H1 (cell line): ENCODE results near the gene KCNMB2. TPM values are rescaled to one million over a fixed set of nuclear protein-coding genes. Genes with fewer than 3 reads are reported as not detected.

Experiments
- CHD7 ChIP-seq: fragments of 300-600 bp; sonication (generic); IDR thresholded peaks from 2 replicates; pipeline ENCODE4 v1.7.1; 2012; ENCODE audit warnings: low read length, moderate library complexity, mild to moderate bottlenecking, inconsistent platforms; ENCODE audit not compliant: insufficient replicate concordance
- polyA plus RNA-seq, 7 experiments: library from polyadenylated mRNA; depleted of rRNA in 3 of 7; stranded (reverse) in 5 of 7; unstranded in 2 of 7; fragments of >200 nt in 5 of 7; fragments of 200-250 nt in 2 of 7; gene quantifications; 1 replicate in 5 of 7; 2 replicates in 1 of 7; 4 replicates in 1 of 7; pipeline versions ENCODE4 v1.2.1 to v1.2.3, GENCODE V29; 2011 to 2013; ENCODE audit warnings: missing spikeins in 2 of 7, mixed read lengths in 2 of 7
- total RNA-seq: library from RNA; stranded (reverse); fragmentation: NEBNext Ultra II Directional; extraction: Animal tissue kit (Norgen Biotek cat#: 25700); gene quantifications from 2 replicates; pipeline ENCODE4 v1.2.1, GENCODE V29; 2021
- TF ChIP-seq, protein P1 (sequence below): IDR thresholded peaks from 2 replicates; pipeline ENCODE4 v1.6.1; 2012; ENCODE audit warnings: inconsistent platforms

KCNMB2 gene
- total and polyA plus RNA-seq, 2 of the 8 experiments (the other 6 are each of a cell fraction or from before 2014, with no cell fraction given): not detected

DNA sequence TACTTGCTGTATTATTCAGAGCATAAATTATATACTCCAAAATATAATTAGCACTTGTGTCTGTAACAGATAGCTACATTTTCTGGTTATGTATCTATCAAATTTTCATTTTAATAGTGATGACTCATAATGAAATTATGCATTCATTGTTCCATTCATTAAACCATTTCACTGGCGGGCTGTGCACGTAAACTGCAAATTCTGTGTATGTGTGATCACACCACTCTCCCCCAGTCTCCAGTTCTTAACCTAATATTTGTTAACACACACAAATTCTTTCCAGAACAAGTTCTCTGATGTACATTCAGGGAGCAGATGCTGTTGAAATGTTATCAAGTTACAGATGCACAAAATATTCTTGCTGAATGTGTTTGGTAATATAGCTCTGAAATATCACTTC is 3.8 kb upstream of the KCNMB2 start (continued):
- no peak for TF ChIP-seq CHD7
- TF ChIP-seq, protein P1, sequence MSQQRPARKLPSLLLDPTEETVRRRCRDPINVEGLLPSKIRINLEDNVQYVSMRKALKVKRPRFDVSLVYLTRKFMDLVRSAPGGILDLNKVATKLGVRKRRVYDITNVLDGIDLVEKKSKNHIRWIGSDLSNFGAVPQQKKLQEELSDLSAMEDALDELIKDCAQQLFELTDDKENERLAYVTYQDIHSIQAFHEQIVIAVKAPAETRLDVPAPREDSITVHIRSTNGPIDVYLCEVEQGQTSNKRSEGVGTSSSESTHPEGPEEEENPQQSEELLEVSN: no peak
